Measurements from ENCODE around the gene PRKCQ.

Gene PRKCQ

GRCh38 chr10:6516929-6517284 is 63.2 kb downstream of the PRKCQ start:
- no CpG with 5 or more reads among the region's 5 CpGs for WGBS (ENCODE audit: extremely low coverage, insufficient coverage, insufficient read length)
- Histone ChIP-seq H4K8ac (ENCODE audit: low read depth, low read length) (no peak overlapping the region), H3K79me2 (ENCODE audit: control insufficient read depth, insufficient read depth, low read length, poor library complexity) (no peaks in the 10 kb centered on the region), H3K4ac (ENCODE audit: low read depth, low read length) (no peak overlapping the region), H3K36me3 (ENCODE audit: control insufficient read depth in 1 of 2, insufficient read depth in 2 of 2, low read length in 2 of 2) (no peaks in the 10 kb centered on the region), H3K4me1 (ENCODE audit: control insufficient read depth in 1 of 2, insufficient read depth in 2 of 2, low read length in 2 of 2) (no peaks in the 10 kb centered on the region), H2BK5ac (ENCODE audit: low read depth, low read length, poor library complexity) (no peak overlapping the region), H2BK120ac (ENCODE audit: insufficient read depth, low read length, poor library complexity) (no peak overlapping the region), H3K27ac (ENCODE audit: low read depth, low read length) (no peak overlapping the region), H2AK5ac (ENCODE audit: low read length) (no peak overlapping the region), H4K12ac (ENCODE audit: low read depth, low read length) (no peak overlapping the region), H2BK12ac (ENCODE audit: low read length) (no peak overlapping the region), H3K4me2 (ENCODE audit: low read length) (no peak overlapping the region), H3K9ac (ENCODE audit: low read length) (no peak overlapping the region), H3K18ac (ENCODE audit: low read length) (no peak overlapping the region), H3K23ac (ENCODE audit: low read length) (no peak overlapping the region), H3K14ac (ENCODE audit: low read length) (no peak overlapping the region), H3K27me3 (ENCODE audit: insufficient read depth, low read length) (no peaks in the 10 kb centered on the region), H3K4me3 (ENCODE audit: low read depth, low read length) (no peak overlapping the region), H3K79me1 (ENCODE audit: low read length) (no peaks in the 10 kb centered on the region), H2AFZ (ENCODE audit: insufficient read depth, low read length, poor library complexity) (no peak overlapping the region), H4K91ac (ENCODE audit: low read depth, low read length) (no peak overlapping the region), H3K9me3 (ENCODE audit: insufficient read depth, low read depth, low read length) (peaks cover 1% of the 10 kb centered on the region)
- DNase-seq, result no peak

GRCh38 chr10:6516281-6516928 is 63.7 kb downstream of the PRKCQ start:
- DNase-seq, result no peak
- Histone ChIP-seq H3K4me3 (ENCODE audit: low read depth, low read length) (no peak overlapping the region), H3K9me3 (ENCODE audit: insufficient read depth, low read depth, low read length) (peaks cover 1% of the 10 kb centered on the region), H2BK120ac (ENCODE audit: insufficient read depth, low read length, poor library complexity) (no peak overlapping the region), H3K9ac (ENCODE audit: low read length) (no peak overlapping the region), H3K18ac (ENCODE audit: low read length) (no peak overlapping the region), H3K79me1 (ENCODE audit: low read length) (no peaks in the 10 kb centered on the region), H3K27ac (ENCODE audit: low read depth, low read length) (no peak overlapping the region), H2AFZ (ENCODE audit: insufficient read depth, low read length, poor library complexity) (no peak overlapping the region), H4K91ac (ENCODE audit: low read depth, low read length) (no peak overlapping the region), H3K14ac (ENCODE audit: low read length) (no peak overlapping the region), H3K4me2 (ENCODE audit: low read length) (no peak overlapping the region), H4K12ac (ENCODE audit: low read depth, low read length) (no peak overlapping the region), H2BK5ac (ENCODE audit: low read depth, low read length, poor library complexity) (no peak overlapping the region), H4K8ac (ENCODE audit: low read depth, low read length) (no peak overlapping the region), H3K79me2 (ENCODE audit: control insufficient read depth, insufficient read depth, low read length, poor library complexity) (no peaks in the 10 kb centered on the region), H3K4me1 (ENCODE audit: control insufficient read depth in 1 of 2, insufficient read depth in 2 of 2, low read length in 2 of 2) (no peaks in the 10 kb centered on the region), H3K4ac (ENCODE audit: low read depth, low read length) (no peak overlapping the region), H2AK5ac (ENCODE audit: low read length) (no peak overlapping the region), H2BK12ac (ENCODE audit: low read length) (no peak overlapping the region), H3K36me3 (ENCODE audit: control insufficient read depth in 1 of 2, insufficient read depth in 2 of 2, low read length in 2 of 2) (no peaks in the 10 kb centered on the region), H3K27me3 (ENCODE audit: insufficient read depth, low read length) (no peaks in the 10 kb centered on the region), H3K23ac (ENCODE audit: low read length) (no peak overlapping the region)
- no CpG with 5 or more reads among the region's 7 CpGs for WGBS (ENCODE audit: extremely low coverage, insufficient coverage, insufficient read length)

- Histone ChIP-seq H3K9me3 (ENCODE audit: insufficient read depth, low read depth, low read length) (peaks cover 7% of the 10 kb centered on the region), H2BK12ac (ENCODE audit: low read length) (no peak overlapping the region), H3K23ac (ENCODE audit: low read length) (no peak overlapping the region), H4K8ac (ENCODE audit: low read depth, low read length) (no peak overlapping the region), H2BK5ac (ENCODE audit: low read depth, low read length, poor library complexity) (no peak overlapping the region), H2AFZ (ENCODE audit: insufficient read depth, low read length, poor library complexity) (no peak overlapping the region), H3K9ac (ENCODE audit: low read length) (no peak overlapping the region), H3K4me3 (ENCODE audit: low read depth, low read length) (no peak overlapping the region), H3K4ac (ENCODE audit: low read depth, low read length) (no peak overlapping the region), H2BK120ac (ENCODE audit: insufficient read depth, low read length, poor library complexity) (no peak overlapping the region), H3K4me1 (ENCODE audit: control insufficient read depth in 1 of 2, insufficient read depth in 2 of 2, low read length in 2 of 2) (no peaks in the 10 kb centered on the region), H3K79me2 (ENCODE audit: control insufficient read depth, insufficient read depth, low read length, poor library complexity) (no peaks in the 10 kb centered on the region), H2AK5ac (ENCODE audit: low read length) (no peak overlapping the region), H3K18ac (ENCODE audit: low read length) (no peak overlapping the region), H3K14ac (ENCODE audit: low read length) (no peak overlapping the region), H3K27me3 (ENCODE audit: insufficient read depth, low read length) (no peaks in the 10 kb centered on the region), H3K4me2 (ENCODE audit: low read length) (no peak overlapping the region), H4K12ac (ENCODE audit: low read depth, low read length) (no peak overlapping the region), H3K27ac (ENCODE audit: low read depth, low read length) (no peak overlapping the region), H4K91ac (ENCODE audit: low read depth, low read length) (no peak overlapping the region), H3K36me3 (ENCODE audit: control insufficient read depth in 1 of 2, insufficient read depth in 2 of 2, low read length in 2 of 2) (peaks cover 0 to 3% of the 10 kb centered on the region in 2 experiments), H3K79me1 (ENCODE audit: low read length) (no peaks in the 10 kb centered on the region)
- no CpG with 5 or more reads among the region's 15 CpGs for WGBS (ENCODE audit: extremely low coverage, insufficient coverage, insufficient read length)
- no peak for DNase-seq
Measured at GRCh38 chr10:6514844-6515780, 65.0 kb downstream of the PRKCQ start.

- no peak overlapping the region for H3K4ac ChIP-seq (ENCODE audit: low read depth, low read length)
- H2AFZ ChIP-seq (ENCODE audit: insufficient read depth, low read length, poor library complexity), result no peak overlapping the region
- H4K91ac ChIP-seq (ENCODE audit: low read depth, low read length), result no peak overlapping the region
- no peak overlapping the region for H2BK5ac ChIP-seq (ENCODE audit: low read depth, low read length, poor library complexity)
- H2AK5ac ChIP-seq (ENCODE audit: low read length), result no peak overlapping the region
- no peak overlapping the region for H3K27ac ChIP-seq (ENCODE audit: low read depth, low read length)
- no peaks in the 10 kb centered on the region for H3K79me1 ChIP-seq (ENCODE audit: low read length)
- H3K4me3 ChIP-seq (ENCODE audit: low read depth, low read length), result no peak overlapping the region
- H3K9me3 ChIP-seq (ENCODE audit: insufficient read depth, low read depth, low read length), result peaks cover 7% of the 10 kb centered on the region
- no peak overlapping the region for H2BK120ac ChIP-seq (ENCODE audit: insufficient read depth, low read length, poor library complexity)
- no peak overlapping the region for H2BK12ac ChIP-seq (ENCODE audit: low read length)
- H3K36me3 ChIP-seq (ENCODE audit: control insufficient read depth in 1 of 2, insufficient read depth in 2 of 2, low read length in 2 of 2), result peaks cover 0 to 3% of the 10 kb centered on the region in 2 experiments
- no peak overlapping the region for H4K12ac ChIP-seq (ENCODE audit: low read depth, low read length)
- DNase-seq, result no peak
- H3K4me2 ChIP-seq (ENCODE audit: low read length), result no peak overlapping the region
- H3K4me1 ChIP-seq (ENCODE audit: control insufficient read depth in 1 of 2, insufficient read depth in 2 of 2, low read length in 2 of 2), result no peaks in the 10 kb centered on the region
- H3K27me3 ChIP-seq (ENCODE audit: insufficient read depth, low read length), result no peaks in the 10 kb centered on the region
- no peak overlapping the region for H3K14ac ChIP-seq (ENCODE audit: low read length)
- H3K79me2 ChIP-seq (ENCODE audit: control insufficient read depth, insufficient read depth, low read length, poor library complexity), result no peaks in the 10 kb centered on the region
- no CpG with 5 or more reads among the region's 7 CpGs for WGBS (ENCODE audit: extremely low coverage, insufficient coverage, insufficient read length)
- H3K18ac ChIP-seq (ENCODE audit: low read length), result no peak overlapping the region
- H3K23ac ChIP-seq (ENCODE audit: low read length), result no peak overlapping the region
- H3K9ac ChIP-seq (ENCODE audit: low read length), result no peak overlapping the region
- no peak overlapping the region for H4K8ac ChIP-seq (ENCODE audit: low read depth, low read length)
Measured at GRCh38 chr10:6514180-6514579, 65.9 kb downstream of the PRKCQ start.
